GM12873 (cell line): ENCODE data around the gene TNNI2.

Experiments used
- TF ChIP-seq, protein P1 (sequence below): IDR thresholded peaks from 2 replicates; pipeline ENCODE4 v1.5.1; 2012; ENCODE audit warnings: low read depth, mild to moderate bottlenecking, moderate library complexity, low read length, control low read depth; ENCODE audit not compliant: insufficient read depth; ENCODE audit errors: missing control alignments

The TNNI2 gene

DNA sequence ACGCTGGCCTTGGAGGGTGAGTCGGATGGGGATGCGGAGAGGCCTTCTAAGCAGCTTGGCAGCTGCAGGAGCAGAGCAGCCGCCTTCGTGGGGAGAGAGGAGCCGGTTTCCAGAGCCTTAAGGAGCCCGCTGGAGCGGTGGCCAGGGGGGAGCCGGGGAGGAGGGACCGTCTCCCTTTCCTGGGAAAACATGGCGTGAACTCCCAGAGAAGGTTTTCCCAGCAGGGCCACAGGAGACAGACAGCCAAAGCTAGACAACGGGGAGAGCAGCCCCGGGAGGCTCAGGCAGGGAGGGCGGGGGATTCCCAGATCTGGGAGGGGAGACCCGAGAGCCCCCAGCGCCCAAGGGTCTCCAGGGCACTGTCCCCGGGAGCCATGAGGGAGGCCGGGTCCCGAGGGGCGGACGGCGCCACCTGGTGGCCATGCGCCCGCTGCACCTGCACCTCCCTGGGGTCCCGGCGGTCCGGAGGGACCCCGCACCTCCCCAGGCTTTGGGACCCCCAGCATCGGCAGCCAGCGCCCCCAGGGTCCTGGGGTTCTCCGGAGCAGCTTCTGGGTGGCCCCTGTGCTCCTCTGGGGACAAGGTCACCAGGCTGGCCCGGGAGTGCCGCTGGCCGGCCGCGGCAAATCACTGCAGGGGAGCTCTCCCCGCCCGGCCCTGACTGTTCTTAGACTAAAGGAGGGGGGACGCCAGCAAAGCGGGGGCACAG is 6.4 kb upstream of the TNNI2 start:
- TF ChIP-seq, protein P1, sequence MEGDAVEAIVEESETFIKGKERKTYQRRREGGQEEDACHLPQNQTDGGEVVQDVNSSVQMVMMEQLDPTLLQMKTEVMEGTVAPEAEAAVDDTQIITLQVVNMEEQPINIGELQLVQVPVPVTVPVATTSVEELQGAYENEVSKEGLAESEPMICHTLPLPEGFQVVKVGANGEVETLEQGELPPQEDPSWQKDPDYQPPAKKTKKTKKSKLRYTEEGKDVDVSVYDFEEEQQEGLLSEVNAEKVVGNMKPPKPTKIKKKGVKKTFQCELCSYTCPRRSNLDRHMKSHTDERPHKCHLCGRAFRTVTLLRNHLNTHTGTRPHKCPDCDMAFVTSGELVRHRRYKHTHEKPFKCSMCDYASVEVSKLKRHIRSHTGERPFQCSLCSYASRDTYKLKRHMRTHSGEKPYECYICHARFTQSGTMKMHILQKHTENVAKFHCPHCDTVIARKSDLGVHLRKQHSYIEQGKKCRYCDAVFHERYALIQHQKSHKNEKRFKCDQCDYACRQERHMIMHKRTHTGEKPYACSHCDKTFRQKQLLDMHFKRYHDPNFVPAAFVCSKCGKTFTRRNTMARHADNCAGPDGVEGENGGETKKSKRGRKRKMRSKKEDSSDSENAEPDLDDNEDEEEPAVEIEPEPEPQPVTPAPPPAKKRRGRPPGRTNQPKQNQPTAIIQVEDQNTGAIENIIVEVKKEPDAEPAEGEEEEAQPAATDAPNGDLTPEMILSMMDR, result peak; percentile 87

DNA sequence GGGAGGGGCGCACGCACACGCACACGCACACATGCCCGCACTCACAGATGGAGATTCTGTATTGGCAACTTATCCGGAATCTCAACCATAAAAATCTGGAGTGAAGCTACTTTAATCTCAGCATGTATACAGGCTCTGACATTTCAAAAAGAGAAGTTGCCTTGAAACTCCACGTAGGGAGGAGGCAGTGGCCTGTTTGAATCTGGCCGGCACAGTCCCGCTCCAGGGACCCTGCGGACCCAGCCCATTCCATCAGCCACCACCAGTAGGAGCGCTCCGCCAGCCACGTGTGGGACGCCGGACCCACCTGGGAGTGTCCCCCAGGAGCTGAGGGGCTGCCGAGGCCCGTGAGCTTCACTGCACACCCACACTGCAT is 5.9 kb upstream of the TNNI2 start:
- TF ChIP-seq, protein P1, result no peak

DNA sequence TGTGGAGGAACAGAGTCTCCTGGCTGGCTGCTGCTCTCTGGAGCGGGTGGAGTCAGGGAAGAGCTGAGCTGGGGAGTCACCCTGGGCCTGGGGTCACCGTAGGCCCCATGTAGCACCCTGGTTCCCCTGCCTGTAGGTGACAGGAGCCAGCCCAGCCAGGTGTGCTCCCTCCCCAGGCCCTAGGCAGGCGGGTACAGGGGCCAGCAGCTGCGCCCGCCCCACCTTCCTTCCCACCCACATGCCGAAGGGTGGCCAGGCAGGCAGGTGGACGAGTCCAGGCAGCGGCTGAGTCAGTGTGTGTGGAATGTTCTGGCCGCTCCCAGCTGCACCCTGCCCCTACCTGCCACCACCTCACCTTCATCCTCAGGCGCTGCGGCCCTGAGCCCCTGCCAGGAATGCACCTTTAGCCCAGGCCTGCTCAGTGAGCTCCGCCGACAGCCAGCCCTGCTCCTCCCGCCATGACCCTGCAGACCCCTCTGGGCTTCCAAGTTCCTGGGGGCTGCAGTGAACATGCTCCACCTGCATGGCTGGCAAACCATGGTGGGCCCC is 4.6 kb upstream of the TNNI2 start:
- TF ChIP-seq, protein P1, result no peak

DNA sequence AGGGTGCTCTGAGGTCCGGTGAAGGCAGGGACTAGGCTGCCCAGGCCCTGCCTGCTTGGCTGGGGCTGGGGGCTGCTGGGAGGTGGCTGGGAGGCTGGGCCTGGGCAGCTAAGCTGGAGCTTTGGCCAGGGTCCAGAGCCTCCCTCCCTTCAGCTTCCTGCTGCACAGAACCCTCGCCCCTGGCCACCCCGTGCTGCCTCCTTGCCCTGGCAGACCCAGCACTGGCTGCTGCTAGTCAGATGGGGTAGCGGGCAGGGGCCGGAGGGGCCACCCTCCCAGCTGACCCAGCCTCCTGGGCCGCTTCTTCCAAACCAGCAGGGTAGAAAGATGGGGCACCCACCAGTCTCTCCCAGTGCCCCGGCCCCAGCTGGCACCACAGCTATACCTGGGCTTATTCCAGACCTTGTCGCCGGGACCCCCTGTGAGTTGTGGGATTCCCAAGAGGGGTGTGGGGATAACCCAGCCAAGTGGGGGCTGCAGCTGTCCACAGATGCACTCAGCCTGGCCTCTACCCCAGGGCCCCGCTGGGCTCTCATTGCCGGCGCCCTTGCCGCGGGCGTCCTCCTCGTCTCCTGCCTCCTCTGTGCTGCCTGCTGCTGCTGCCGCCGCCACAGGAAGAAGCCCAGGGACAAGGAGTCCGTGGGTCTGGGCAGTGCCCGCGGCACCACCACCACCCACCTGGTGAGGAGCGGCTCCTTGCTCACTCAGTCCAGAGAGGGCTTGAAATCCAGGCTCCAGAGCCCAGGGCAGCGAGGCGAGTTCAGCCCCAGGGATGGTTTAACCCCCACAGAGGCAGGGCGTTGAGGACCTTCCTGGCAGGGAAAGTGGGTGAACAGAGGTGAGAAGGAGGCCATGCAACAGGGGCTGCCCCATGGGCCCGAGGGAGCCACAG is 3.8 kb upstream of the TNNI2 start, which contains the start of gene SYT8:
SYT8 (plus strand) TSS at position 212 of the 892 bp plus-strand sequence; CDS start at position 328, 116 bp downstream.
- TF ChIP-seq, protein P1, result no peak

DNA sequence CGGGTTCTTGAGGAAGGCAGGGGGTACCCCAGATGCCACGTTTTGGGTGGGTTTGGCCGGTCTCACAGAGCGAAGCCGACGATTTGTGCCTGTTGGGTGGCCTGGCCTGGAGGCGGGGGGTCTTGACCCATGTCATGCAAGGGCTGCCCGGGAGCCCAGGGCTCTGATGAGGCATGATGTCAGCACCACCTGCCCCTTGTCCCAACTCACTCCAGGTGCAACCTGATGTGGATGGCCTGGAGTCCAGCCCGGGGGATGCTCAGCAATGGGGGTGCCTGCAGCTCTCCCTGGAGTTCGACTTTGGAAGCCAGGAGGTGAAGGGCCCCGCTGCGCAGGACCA is 3.1 kb upstream of the TNNI2 start:
- TF ChIP-seq, protein P1, result no peak

DNA sequence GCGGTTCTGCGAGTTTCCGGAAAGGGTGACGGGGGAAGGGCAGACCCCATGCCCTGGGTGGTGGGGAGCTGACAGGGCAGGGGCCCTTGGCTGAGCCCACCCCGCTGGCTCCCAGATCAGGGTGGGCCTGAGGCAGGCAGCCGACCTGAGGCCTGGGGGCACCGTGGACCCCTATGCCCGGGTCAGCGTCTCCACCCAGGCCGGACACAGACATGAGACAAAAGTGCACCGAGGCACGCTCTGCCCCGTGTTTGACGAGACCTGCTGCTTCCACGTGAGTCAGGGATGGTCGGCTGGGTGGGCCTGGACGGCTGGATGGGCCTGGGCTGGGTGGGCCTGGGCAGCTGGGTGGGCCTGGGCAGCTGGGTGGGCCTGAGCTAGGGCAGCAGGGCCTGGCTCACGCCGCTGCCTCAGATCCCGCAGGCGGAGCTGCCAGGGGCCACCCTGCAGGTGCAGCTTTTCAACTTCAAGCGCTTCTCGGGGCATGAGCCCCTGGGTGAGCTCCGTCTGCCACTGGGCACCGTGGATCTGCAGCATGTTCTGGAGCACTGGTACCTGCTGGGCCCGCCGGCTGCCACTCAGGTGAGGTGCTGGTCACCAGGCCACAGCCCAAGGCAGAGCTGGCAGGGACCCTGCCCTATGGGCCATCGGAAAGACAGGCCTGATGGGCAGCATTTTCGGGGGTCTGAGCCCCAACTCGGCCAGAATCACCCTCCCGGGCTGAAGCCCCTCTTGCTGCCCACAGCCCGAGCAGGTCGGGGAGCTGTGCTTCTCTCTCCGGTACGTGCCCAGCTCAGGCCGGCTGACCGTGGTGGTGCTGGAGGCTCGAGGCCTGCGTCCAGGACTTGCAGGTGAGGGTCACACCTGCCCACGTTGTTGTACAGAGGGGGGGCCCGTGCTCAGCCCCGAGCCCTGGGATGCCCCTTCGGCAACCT is 2.5 kb upstream of the TNNI2 start:
- TF ChIP-seq, protein P1, result no peak
